Ascending aorta (tissue), 2 donors: ENCODE measurements around the gene ABCB8. TPM values are rescaled to one million over a fixed set of nuclear protein-coding genes. Genes with fewer than 3 reads are reported as not detected.

Experiments
- DNase-seq, 2 donors: peaks; one replicate each; pipeline ENCODE4 v3.0.0-alpha.2; 2019; ENCODE audit warnings: low spot score in 2 of 2
- H3K27ac ChIP-seq, 2 donors: fragments of 200-600 bp; sonication (generic); one replicate each; pipeline ENCODE4 v1.5.1; 2016 to 2017; ENCODE audit warnings: mild to moderate bottlenecking in 1 of 2
- H3K27me3 ChIP-seq: fragments of 200-600 bp; sonication (generic); one replicate; pipeline ENCODE4 v1.5.1; 2017
- H3K36me3 ChIP-seq, 2 donors: fragments of 200-600 bp; sonication (generic); one replicate each; pipeline ENCODE4 v1.5.1; 2016
- H3K4me1 ChIP-seq, 2 donors: fragments of 200-600 bp; sonication (generic); one replicate each; pipeline ENCODE4 v1.5.1; 2016 to 2017; ENCODE audit warnings: mild to moderate bottlenecking in 1 of 2
- H3K4me3 ChIP-seq, 2 donors: fragments of 200-600 bp; sonication (generic); one replicate each; pipeline ENCODE4 v1.5.1; 2016 to 2017; ENCODE audit warnings: mild to moderate bottlenecking in 1 of 2
- H3K9me3 ChIP-seq, 2 donors: fragments of 200-600 bp; sonication (generic); one replicate each; pipeline ENCODE4 v1.5.1; 2016
- intact Hi-C: fragments of 100-400 bp; cut with DNase I; formaldehyde crosslinking; loops from one replicate; pipeline ENCODE4 v1.15.1; 2023
- total RNA-seq: library from RNA; depleted of rRNA; stranded (reverse); fragments of >200 nt; gene quantifications from one replicate; pipeline ENCODE4 v1.1.0, GENCODE V29; 2016
- TF ChIP-seq, protein P1 (sequence below), 3 experiments: fragments of 200-600 bp in 2 of 3; fragments of 450-650 bp in 1 of 3; sonication (generic) in 2 of 3; IDR thresholded peaks; one replicate each; pipeline ENCODE4 v1.5.1; 2016 to 2019; ENCODE audit warnings: antibody characterized with exemption in 3 of 3, mild to moderate bottlenecking in 1 of 3, moderate library complexity in 1 of 3

ABCB8 gene
- total RNA-seq, 1 donor from 2014 or later, result 50.8 TPM

- H3K4me3 ChIP-seq, result no peak overlapping the region
- no peaks in the 10 kb centered on the region for H3K9me3 ChIP-seq
- no peak overlapping the region for H3K27ac ChIP-seq
- no peak for DNase-seq
- peaks cover 66 to 81% of the 10 kb centered on the region in 2 donors for H3K36me3 ChIP-seq
- TF ChIP-seq, protein P1, sequence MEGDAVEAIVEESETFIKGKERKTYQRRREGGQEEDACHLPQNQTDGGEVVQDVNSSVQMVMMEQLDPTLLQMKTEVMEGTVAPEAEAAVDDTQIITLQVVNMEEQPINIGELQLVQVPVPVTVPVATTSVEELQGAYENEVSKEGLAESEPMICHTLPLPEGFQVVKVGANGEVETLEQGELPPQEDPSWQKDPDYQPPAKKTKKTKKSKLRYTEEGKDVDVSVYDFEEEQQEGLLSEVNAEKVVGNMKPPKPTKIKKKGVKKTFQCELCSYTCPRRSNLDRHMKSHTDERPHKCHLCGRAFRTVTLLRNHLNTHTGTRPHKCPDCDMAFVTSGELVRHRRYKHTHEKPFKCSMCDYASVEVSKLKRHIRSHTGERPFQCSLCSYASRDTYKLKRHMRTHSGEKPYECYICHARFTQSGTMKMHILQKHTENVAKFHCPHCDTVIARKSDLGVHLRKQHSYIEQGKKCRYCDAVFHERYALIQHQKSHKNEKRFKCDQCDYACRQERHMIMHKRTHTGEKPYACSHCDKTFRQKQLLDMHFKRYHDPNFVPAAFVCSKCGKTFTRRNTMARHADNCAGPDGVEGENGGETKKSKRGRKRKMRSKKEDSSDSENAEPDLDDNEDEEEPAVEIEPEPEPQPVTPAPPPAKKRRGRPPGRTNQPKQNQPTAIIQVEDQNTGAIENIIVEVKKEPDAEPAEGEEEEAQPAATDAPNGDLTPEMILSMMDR (IDR thresholded peaks at IDR 0.05), result no peak
- no peaks in the 10 kb centered on the region for H3K4me1 ChIP-seq
- intact Hi-C loops, result no loop called here
- H3K27me3 ChIP-seq, result no peaks in the 10 kb centered on the region
Observed at GRCh38 chr7:151073990-151074389, 45.7 kb downstream of the ABCB8 start.

GRCh38 chr7:151074817-151075661 lies 46.8 kb downstream of the ABCB8 start:
- H3K36me3 ChIP-seq, result peaks cover 55 to 72% of the 10 kb centered on the region in 2 donors
- TF ChIP-seq, protein P1 (IDR thresholded peaks at IDR 0.05), result no peak

DNA sequence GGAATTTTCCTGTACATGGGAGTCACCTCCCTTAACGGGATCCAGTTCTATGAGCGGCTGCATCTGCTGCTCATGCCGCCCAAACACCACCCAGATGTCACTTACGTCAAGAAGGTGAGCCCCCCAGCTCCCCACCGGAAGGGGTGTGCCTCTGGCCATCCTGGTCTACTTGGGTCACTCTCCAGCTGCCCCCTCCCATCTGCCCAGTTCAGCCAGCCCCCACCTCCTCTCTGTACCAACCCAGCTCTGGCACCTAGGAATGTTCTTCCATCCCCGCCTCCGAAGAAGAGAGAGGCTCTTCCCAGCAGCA lies 47.4 kb downstream of the ABCB8 start:
- peaks cover 8 to 9% of the 10 kb centered on the region in 2 donors for H3K4me1 ChIP-seq
- H3K36me3 ChIP-seq, result peaks cover 50 to 67% of the 10 kb centered on the region in 2 donors
- H3K27me3 ChIP-seq, result no peaks in the 10 kb centered on the region
- H3K27ac ChIP-seq, result no peak overlapping the region
- TF ChIP-seq, protein P1 (IDR thresholded peaks at IDR 0.05), result no peak
- H3K9me3 ChIP-seq, result no peaks in the 10 kb centered on the region
- H3K4me3 ChIP-seq, result no peak overlapping the region
- intact Hi-C loops, result no loop called here
- no peak for DNase-seq

More at GRCh38 chr7:151074817-151075661, 46.8 kb downstream of the ABCB8 start:
- H3K4me3 ChIP-seq, result no peak overlapping the region
- peaks cover 8 to 9% of the 10 kb centered on the region in 2 donors for H3K4me1 ChIP-seq
- no peaks in the 10 kb centered on the region for H3K9me3 ChIP-seq
- H3K27me3 ChIP-seq, result no peaks in the 10 kb centered on the region
- H3K27ac ChIP-seq, result no peak overlapping the region
- DNase-seq, result no peak
- intact Hi-C loops, result no loop called here

DNA sequence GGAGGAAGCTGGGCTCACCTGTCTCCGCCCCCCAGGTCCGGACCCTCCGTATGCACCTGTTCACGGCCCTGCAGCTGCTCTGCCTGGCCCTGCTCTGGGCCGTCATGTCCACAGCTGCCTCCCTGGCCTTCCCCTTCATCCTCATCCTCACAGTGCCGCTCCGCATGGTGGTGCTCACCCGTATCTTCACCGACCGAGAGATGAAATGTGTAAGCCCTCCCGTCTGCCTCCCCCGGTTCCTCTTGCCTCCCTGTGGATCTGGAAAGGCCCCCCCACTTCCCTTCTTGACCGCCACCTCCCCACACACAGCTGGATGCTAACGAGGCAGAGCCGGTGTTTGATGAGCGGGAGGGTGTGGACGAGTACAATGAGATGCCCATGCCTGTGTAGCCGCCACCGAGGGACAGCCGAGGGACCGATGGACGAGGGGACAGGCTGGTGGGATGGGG lies 47.8 kb downstream of the ABCB8 start:
- intact Hi-C loops, result no loop called here
- Histone ChIP-seq H3K4me3 (no peak overlapping the region), H3K27ac (no peak overlapping the region), H3K27me3 (no peaks in the 10 kb centered on the region), H3K9me3 (no peaks in the 10 kb centered on the region), H3K4me1 (peaks cover 8 to 10% of the 10 kb centered on the region in 2 donors), H3K36me3 (peaks cover 46 to 63% of the 10 kb centered on the region in 2 donors)
- TF ChIP-seq, protein P1 (IDR thresholded peaks at IDR 0.05), result no peak
- DNase-seq, result no peak

DNA sequence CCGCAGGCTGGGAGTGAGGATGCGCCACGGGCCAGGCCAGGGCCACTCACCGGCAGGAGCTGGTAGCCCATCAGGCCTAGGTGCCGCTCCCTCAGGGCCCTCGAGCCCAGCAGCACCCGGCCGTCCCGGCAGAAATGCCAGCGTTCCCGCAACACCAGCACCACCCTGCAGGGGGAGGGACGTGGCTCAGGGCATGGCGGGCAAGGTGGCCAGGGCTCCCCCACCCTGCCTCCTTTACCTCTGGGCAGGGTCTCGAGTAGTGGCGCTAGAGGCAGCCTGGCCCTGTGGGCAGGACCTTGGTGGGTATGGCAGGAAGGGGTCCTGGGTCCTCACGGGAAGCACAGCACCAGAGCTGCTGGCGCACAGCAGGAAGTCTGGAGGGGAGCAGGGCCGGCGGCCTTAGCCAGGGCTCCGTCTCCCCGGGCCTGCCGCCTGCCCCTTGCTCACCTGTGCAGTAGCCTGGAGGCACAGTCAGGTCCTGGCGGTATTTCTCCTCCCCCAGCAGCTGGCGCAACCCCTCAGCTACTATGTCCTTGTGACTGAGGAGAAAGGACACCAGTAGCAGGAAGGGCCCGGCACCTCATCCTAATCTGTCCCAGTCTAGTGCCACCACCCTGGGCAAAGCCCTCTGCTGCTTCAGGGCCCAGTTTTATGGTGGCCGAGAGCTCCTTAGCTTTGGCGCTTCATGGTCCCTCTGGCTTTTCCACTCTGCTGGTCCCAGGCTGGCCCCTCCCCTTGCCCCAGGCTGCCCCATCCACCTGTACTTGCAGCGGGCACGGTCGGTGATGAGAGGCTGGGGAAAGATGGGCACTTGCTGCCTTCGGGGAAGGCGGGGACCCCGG lies 48.8 kb downstream of the ABCB8 start:
- no peak overlapping the region for H3K4me3 ChIP-seq
- intact Hi-C loops, result no loop called here
- H3K27me3 ChIP-seq, result no peaks in the 10 kb centered on the region
- DNase-seq, result no peak
- peaks cover 35 to 52% of the 10 kb centered on the region in 2 donors for H3K36me3 ChIP-seq
- peaks cover 18 to 21% of the 10 kb centered on the region in 2 donors for H3K4me1 ChIP-seq
- no peaks in the 10 kb centered on the region for H3K9me3 ChIP-seq
- H3K27ac ChIP-seq, result no peak overlapping the region
- TF ChIP-seq, protein P1 (IDR thresholded peaks at IDR 0.05), result no peak
